Activated naive CD4-positive, alpha-beta T cell treated with anti-CD3 and anti-CD28 coated beads, Interleukin-2, amount 10 ng/mL, durations not matched to agents 7 days and 5 days (primary cell): Measurements from ENCODE around the gene GARIN1A.

Source experiments
- CTCF ChIA-PET: fragments of 350-600 bp; sonication (Branson Sonifier 250); formaldehyde crosslinking; loops from one replicate; lab custom pipeline; 2021; ENCODE audit warnings: antibody characterized with exemption; lab: Charles Lee
- DNase-seq: peaks from one replicate; pipeline ENCODE4 v3.0.0-alpha.2; 2020
- H3K27ac Mint-ChIP-seq: one replicate; pipeline ENCODE4 v1.8.0; 2021; ENCODE audit warnings: mild to moderate bottlenecking, moderate library complexity, mixed read lengths
- H3K27me3 Mint-ChIP-seq: one replicate; pipeline ENCODE4 v1.8.0; 2021; ENCODE audit warnings: mild to moderate bottlenecking, mixed read lengths
- H3K36me3 Mint-ChIP-seq: one replicate; pipeline ENCODE4 v1.8.0; 2021; ENCODE audit warnings: mixed read lengths
- H3K4me1 Mint-ChIP-seq: one replicate; pipeline ENCODE4 v1.8.0; 2021; ENCODE audit warnings: mixed read lengths
- H3K4me3 Mint-ChIP-seq: one replicate; pipeline ENCODE4 v1.8.0; 2021; ENCODE audit warnings: mild to moderate bottlenecking, moderate library complexity, mixed read lengths
- H3K9me3 Mint-ChIP-seq: one replicate; pipeline ENCODE4 v1.8.0; 2021; ENCODE audit warnings: mixed read lengths

GARIN1A gene

GRCh38 chr7:128693373-128694015, 21.4 kb downstream of the GARIN1A start:
- Mint-ChIP-seq H3K9me3 (no peaks in the 10 kb centered on the region), H3K36me3 (no peaks in the 10 kb centered on the region), H3K27ac (no peak overlapping the region), H3K4me3 (no peak overlapping the region), H3K4me1 (peaks cover 12% of the 10 kb centered on the region), H3K27me3 (peaks cover 49% of the 10 kb centered on the region)
- no peak for DNase-seq
- CTCF ChIA-PET: no interaction called here

GRCh38 chr7:128694738-128695137, 22.6 kb downstream of the GARIN1A start:
- DNase-seq: no peak
- Mint-ChIP-seq H3K4me3 (no peak overlapping the region), H3K9me3 (no peaks in the 10 kb centered on the region), H3K36me3 (no peaks in the 10 kb centered on the region), H3K27ac (no peak overlapping the region), H3K4me1 (peaks cover 12% of the 10 kb centered on the region), H3K27me3 (peaks cover 59% of the 10 kb centered on the region)
- CTCF ChIA-PET: interaction anchor here (0.7 kb wide), 1 partner anchor 186 kb away, joined by 3 read pairs; no protein-coding TSS in a partner anchor

GRCh38 chr7:128697302-128697905, 25.3 kb downstream of the GARIN1A start:
- Mint-ChIP-seq H3K27ac (no peak overlapping the region), H3K4me3 (peak overlapping the region; percentile 62), H3K36me3 (no peaks in the 10 kb centered on the region), H3K9me3 (no peaks in the 10 kb centered on the region), H3K4me1 (peaks cover 12% of the 10 kb centered on the region), H3K27me3 (peaks cover 68% of the 10 kb centered on the region)
- DNase-seq: peak; percentile 49
- CTCF ChIA-PET: no interaction called here

DNA sequence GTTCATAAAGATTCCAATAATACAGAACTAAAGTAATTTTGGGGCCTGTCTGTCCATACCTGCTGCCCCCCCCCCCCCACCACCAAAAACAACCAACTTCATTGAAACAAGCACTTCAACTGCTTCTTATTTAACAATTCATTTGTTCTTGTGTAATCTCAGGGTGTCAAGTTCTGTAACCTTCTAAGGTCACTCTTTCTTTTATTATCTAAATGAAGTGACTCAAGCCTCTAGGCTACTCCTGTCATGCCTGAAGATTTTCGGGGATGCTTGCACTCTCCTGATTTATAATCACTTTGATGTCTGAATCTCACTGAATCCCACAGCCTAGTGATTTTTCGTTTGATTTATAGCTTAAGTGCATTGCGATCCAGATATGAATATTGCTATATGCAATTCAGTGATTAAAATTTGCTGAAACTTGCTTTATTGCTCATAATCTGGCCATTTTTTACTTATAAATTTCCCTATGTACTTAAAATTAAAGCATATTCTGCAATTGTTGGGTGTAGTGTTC, 27.2 kb downstream of the GARIN1A start:
- CTCF ChIA-PET: no interaction called here
- Mint-ChIP-seq H3K4me1 (peaks cover 12% of the 10 kb centered on the region), H3K4me3 (no peak overlapping the region), H3K36me3 (no peaks in the 10 kb centered on the region), H3K27ac (no peak overlapping the region), H3K27me3 (peaks cover 65% of the 10 kb centered on the region), H3K9me3 (no peaks in the 10 kb centered on the region)
- DNase-seq: no peak

- Mint-ChIP-seq H3K4me1 (peaks cover 12% of the 10 kb centered on the region), H3K27ac (no peak overlapping the region), H3K4me3 (no peak overlapping the region), H3K36me3 (no peaks in the 10 kb centered on the region), H3K9me3 (no peaks in the 10 kb centered on the region), H3K27me3 (peaks cover 64% of the 10 kb centered on the region)
- no peak for DNase-seq
- CTCF ChIA-PET: no interaction called here
Measured at GRCh38 chr7:128699895-128700294, 27.8 kb downstream of the GARIN1A start.

DNA sequence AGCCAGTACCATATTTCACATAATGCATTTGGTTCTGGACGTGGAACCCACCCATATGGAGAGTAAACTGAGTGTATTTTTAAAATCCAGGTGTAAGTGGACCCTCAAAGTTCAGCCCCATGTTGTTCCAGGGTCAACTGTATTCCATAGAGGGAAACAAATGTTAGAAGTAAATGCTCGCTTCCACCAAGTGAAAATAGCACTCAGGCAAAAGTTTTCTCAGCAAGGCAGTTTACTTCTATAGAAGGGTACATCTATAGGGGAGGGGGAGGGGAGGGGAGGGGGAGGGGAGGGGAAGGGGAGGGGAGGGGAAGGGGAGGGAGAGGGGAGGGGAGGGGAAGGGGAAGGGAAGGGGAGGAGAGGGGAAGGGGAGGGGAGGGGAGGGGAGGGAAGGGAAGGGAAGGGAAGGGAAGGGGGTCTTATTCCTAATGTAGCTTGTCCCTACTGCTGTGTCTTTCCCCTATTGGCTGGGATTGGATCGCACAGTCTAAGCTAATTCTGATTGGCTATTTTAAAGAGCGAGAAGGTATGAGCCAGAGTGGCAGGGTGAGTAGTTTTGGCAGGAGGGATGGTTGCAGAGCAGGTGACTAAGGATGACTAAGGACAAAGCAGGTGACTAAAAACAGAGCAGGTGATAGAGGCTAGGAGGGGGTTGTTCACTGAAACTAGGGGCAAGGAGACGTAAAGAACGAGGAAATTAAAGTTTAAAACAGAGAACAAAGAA, 29.1 kb downstream of the GARIN1A start:
- CTCF ChIA-PET: no interaction called here
- H3K4me3 Mint-ChIP-seq: no peak overlapping the region
- no peak overlapping the region for H3K27ac Mint-ChIP-seq
- peaks cover 57% of the 10 kb centered on the region for H3K27me3 Mint-ChIP-seq
- H3K9me3 Mint-ChIP-seq: no peaks in the 10 kb centered on the region
- DNase-seq: no peak
- H3K36me3 Mint-ChIP-seq: no peaks in the 10 kb centered on the region
- H3K4me1 Mint-ChIP-seq: peaks cover 12% of the 10 kb centered on the region

DNA sequence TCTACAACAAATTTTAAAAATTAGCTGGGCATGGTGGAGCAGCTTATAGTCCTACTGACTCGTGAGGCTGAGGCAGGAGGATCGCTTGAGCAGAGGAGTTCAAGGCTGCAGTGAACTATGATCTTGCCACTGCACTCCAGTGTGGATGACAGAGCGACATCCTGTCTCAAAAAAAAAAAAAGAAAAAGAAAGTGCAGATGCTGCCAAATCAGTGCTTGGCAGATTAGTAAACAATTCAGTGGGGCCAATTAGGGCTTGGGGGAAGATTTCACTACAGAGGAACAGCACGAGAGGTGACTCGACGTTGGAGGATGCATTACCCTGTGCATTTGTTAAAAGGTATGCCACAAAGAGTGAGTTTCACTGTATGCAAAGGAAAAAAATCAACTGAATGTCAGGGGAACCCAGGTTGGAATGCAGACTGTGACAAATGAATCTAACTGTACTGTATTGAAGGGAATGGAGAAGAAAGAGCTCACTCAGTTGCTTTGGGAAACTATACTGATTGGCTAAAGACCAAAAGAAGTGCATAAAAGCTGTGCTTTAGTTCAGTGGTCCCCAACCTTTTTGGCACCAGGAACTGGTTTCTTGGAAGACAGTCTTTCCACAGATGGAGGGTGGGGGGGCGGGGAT, 31.6 kb downstream of the GARIN1A start:
- CTCF ChIA-PET: no interaction called here
- no peaks in the 10 kb centered on the region for H3K36me3 Mint-ChIP-seq
- no peaks in the 10 kb centered on the region for H3K4me1 Mint-ChIP-seq
- H3K4me3 Mint-ChIP-seq: no peak overlapping the region
- H3K27ac Mint-ChIP-seq: no peak overlapping the region
- H3K27me3 Mint-ChIP-seq: peaks cover 36% of the 10 kb centered on the region
- H3K9me3 Mint-ChIP-seq: no peaks in the 10 kb centered on the region
- DNase-seq: no peak

- CTCF ChIA-PET: no interaction called here
- H3K27me3 Mint-ChIP-seq: peaks cover 26% of the 10 kb centered on the region
- H3K36me3 Mint-ChIP-seq: no peaks in the 10 kb centered on the region
- no peak overlapping the region for H3K27ac Mint-ChIP-seq
- DNase-seq: no peak
- H3K9me3 Mint-ChIP-seq: no peaks in the 10 kb centered on the region
- no peaks in the 10 kb centered on the region for H3K4me1 Mint-ChIP-seq
- H3K4me3 Mint-ChIP-seq: no peak overlapping the region
Measured at GRCh38 chr7:128705891-128706333, 33.8 kb downstream of the GARIN1A start.

- CTCF ChIA-PET: no interaction called here
- no peaks in the 10 kb centered on the region for H3K36me3 Mint-ChIP-seq
- H3K4me3 Mint-ChIP-seq: no peak overlapping the region
Measured at GRCh38 chr7:128707752-128708151, 35.7 kb downstream of the GARIN1A start.

GRCh38 chr7:128708235-128708634, 36.1 kb downstream of the GARIN1A start:
- no peak for DNase-seq
- CTCF ChIA-PET: interaction anchor here (1.6 kb wide), 1 partner anchor 25 kb away, joined by 4 read pairs; no protein-coding TSS in a partner anchor
- no peaks in the 10 kb centered on the region for H3K36me3 Mint-ChIP-seq
- H3K9me3 Mint-ChIP-seq: no peaks in the 10 kb centered on the region
- H3K4me1 Mint-ChIP-seq: no peaks in the 10 kb centered on the region
- H3K27ac Mint-ChIP-seq: no peak overlapping the region
- no peak overlapping the region for H3K4me3 Mint-ChIP-seq
- peaks cover 22% of the 10 kb centered on the region for H3K27me3 Mint-ChIP-seq

More at GRCh38 chr7:128707752-128708151, 35.7 kb downstream of the GARIN1A start:
- DNase-seq: no peak
- Mint-ChIP-seq H3K4me1 (no peaks in the 10 kb centered on the region), H3K27ac (no peak overlapping the region), H3K27me3 (peaks cover 18% of the 10 kb centered on the region), H3K9me3 (no peaks in the 10 kb centered on the region)

- CTCF ChIA-PET: interaction anchor here (1.6 kb wide), 1 partner anchor 24 kb away, joined by 4 read pairs; no protein-coding TSS in a partner anchor
- Mint-ChIP-seq H3K4me1 (no peaks in the 10 kb centered on the region), H3K27ac (no peak overlapping the region), H3K36me3 (no peaks in the 10 kb centered on the region), H3K4me3 (no peak overlapping the region), H3K9me3 (no peaks in the 10 kb centered on the region), H3K27me3 (peaks cover 20% of the 10 kb centered on the region)
- no peak for DNase-seq
Measured at GRCh38 chr7:128708824-128709223, 36.7 kb downstream of the GARIN1A start.

GRCh38 chr7:128710481-128710880, 38.4 kb downstream of the GARIN1A start:
- H3K4me3 Mint-ChIP-seq: no peak overlapping the region
- no peaks in the 10 kb centered on the region for H3K4me1 Mint-ChIP-seq
- CTCF ChIA-PET: no interaction called here
- no peaks in the 10 kb centered on the region for H3K9me3 Mint-ChIP-seq
- no peak for DNase-seq
- peaks cover 30% of the 10 kb centered on the region for H3K27me3 Mint-ChIP-seq
- H3K27ac Mint-ChIP-seq: no peak overlapping the region
- no peaks in the 10 kb centered on the region for H3K36me3 Mint-ChIP-seq

DNA sequence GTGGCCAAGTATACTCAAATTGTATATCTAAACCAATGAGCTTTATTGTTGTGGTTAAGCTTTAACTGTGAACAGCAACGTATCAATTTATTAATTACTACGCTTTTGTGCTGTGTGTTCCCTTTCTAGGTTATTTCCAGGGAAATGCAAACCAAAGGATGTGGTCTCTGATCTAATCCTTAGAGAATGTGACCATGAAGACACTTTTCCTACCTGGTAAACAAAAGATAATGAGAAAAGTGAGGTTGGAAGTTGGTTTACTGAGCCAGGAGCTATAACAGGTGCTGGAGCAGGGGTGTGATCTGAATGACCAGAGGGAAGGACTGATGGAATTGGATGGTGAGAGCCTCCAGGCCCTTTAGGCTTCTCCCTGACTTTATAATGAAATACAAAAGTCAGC, 41.7 kb downstream of the GARIN1A start:
- CTCF ChIA-PET: no interaction called here
- H3K4me3 Mint-ChIP-seq: no peak overlapping the region
- H3K9me3 Mint-ChIP-seq: no peaks in the 10 kb centered on the region
- H3K27ac Mint-ChIP-seq: no peak overlapping the region
- no peak for DNase-seq
- peaks cover 41% of the 10 kb centered on the region for H3K27me3 Mint-ChIP-seq
- no peaks in the 10 kb centered on the region for H3K4me1 Mint-ChIP-seq
- no peaks in the 10 kb centered on the region for H3K36me3 Mint-ChIP-seq
